Ectodermal cell (in vitro differentiated cells): ENCODE measurements around the gene LPP.

ENCODE experiments used
- H3K27ac ChIP-seq: 2 replicates; pipeline ENCODE4 v1.7.0; 2013; ENCODE audit warnings: mild to moderate bottlenecking, low read depth, low read length; ENCODE audit not compliant: insufficient read depth, poor library complexity, severe bottlenecking
- H3K27me3 ChIP-seq: 2 replicates; pipeline ENCODE4 v1.7.0; 2013; ENCODE audit warnings: mild to moderate bottlenecking, low read length; ENCODE audit not compliant: insufficient read depth, control insufficient read depth, poor library complexity, severe bottlenecking
- H3K36me3 ChIP-seq: one replicate; pipeline ENCODE4 v1.7.0; 2013; ENCODE audit warnings: low read length; ENCODE audit not compliant: control insufficient read depth, insufficient read depth
- H3K4me1 ChIP-seq: one replicate; pipeline ENCODE4 v1.7.0; 2013; ENCODE audit warnings: low read length; ENCODE audit not compliant: control insufficient read depth, insufficient read depth
- H3K4me3 ChIP-seq: 2 replicates; pipeline ENCODE4 v1.7.0; 2013; ENCODE audit warnings: low read depth, low read length, control low read depth; ENCODE audit not compliant: insufficient read depth
- H3K9me3 ChIP-seq: 2 replicates; pipeline ENCODE4 v1.7.0; 2013; ENCODE audit warnings: mild to moderate bottlenecking, low read length, moderate library complexity; ENCODE audit not compliant: control insufficient read depth
- WGBS, 2 experiments: methylation state at CpG; one replicate each; pipeline ENCODE4 v1.1.7; 2013; ENCODE audit warnings: missing lambda C conversion rate in 2 of 2; 5-methylcytosine and 5-hydroxymethylcytosine counted together

The LPP gene

GRCh38 chr3:188365184-188365583 lies 211.2 kb downstream of the LPP start:
- no peaks in the 10 kb centered on the region for H3K9me3 ChIP-seq
- 91 to 93% methylated on average over 5 of the region's 5 CpGs for WGBS, 2 experiments
- no peak overlapping the region for H3K27ac ChIP-seq
- H3K27me3 ChIP-seq, result no peaks in the 10 kb centered on the region
- H3K4me3 ChIP-seq, result no peak overlapping the region
- no peaks in the 10 kb centered on the region for H3K4me1 ChIP-seq
- H3K36me3 ChIP-seq, result no peaks in the 10 kb centered on the region

DNA sequence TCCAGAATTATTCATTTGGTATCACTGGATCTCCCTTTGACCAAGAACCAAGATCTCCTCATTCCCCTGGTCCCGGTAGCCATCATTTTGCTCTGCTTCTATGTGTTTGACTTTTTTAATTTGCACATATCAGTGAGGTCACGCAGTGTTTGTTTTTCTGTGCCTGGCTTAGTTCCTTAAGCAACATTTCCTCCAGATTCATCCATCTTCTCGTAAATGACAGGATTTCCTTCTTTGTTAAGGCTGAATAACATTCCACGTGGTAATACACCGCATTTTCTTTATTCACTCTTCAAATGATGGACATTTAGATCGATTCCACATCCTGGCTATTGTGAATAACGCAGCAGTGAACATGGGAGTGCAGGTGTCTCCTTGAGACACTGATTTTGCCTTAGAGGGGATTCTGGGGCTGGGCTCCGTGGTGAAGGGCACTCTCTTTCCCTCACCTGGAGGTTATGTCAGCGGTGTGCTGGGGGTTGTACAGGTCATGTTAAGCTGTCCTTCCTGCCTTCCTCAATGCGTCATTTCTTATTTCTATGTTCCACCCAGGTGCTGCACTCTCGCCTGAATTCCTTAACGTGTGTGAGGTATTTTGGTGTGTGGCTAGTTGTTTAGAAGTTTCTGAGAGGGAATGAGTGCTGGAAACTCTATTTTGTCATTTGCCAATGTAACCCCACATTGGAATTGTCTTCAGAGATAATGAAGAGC lies 212.2 kb downstream of the LPP start:
- WGBS, 2 experiments, result 94 to 95% methylated on average over 12 of the region's 12 CpGs
- Histone ChIP-seq H3K4me1 (no peaks in the 10 kb centered on the region), H3K9me3 (no peaks in the 10 kb centered on the region), H3K4me3 (no peak overlapping the region), H3K27ac (no peak overlapping the region), H3K36me3 (no peaks in the 10 kb centered on the region), H3K27me3 (no peaks in the 10 kb centered on the region)

DNA sequence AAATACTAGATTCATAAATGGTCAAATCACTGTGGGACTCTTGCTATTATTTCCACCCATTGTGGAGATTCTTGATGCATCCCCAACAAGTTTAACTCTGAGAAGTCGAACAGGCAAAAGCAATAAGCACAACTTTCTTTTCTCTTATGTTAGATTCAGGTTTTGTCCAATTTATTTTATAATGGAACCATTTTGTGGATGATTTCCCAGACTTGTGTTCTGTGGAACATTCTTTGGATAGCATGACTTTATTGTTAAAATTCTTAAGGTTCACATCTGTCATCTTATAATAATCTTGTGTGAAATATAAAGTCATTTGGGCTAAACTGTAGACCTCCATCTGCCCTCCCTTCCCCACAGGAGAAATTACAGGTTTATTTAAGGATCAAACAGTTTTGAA lies 213.7 kb downstream of the LPP start:
- H3K27me3 ChIP-seq, result no peaks in the 10 kb centered on the region
- H3K9me3 ChIP-seq, result no peaks in the 10 kb centered on the region
- no peaks in the 10 kb centered on the region for H3K4me1 ChIP-seq
- 100% methylated on average over 1 of the region's 1 CpG for WGBS, 2 experiments
- H3K4me3 ChIP-seq, result no peak overlapping the region
- no peak overlapping the region for H3K27ac ChIP-seq
- no peaks in the 10 kb centered on the region for H3K36me3 ChIP-seq

GRCh38 chr3:188369526-188369925 lies 215.6 kb downstream of the LPP start:
- WGBS, 2 experiments, result 84 to 89% methylated on average over 3 of the region's 3 CpGs
- no peaks in the 10 kb centered on the region for H3K4me1 ChIP-seq
- H3K4me3 ChIP-seq, result no peak overlapping the region
- H3K36me3 ChIP-seq, result no peaks in the 10 kb centered on the region
- no peaks in the 10 kb centered on the region for H3K9me3 ChIP-seq
- H3K27ac ChIP-seq, result no peak overlapping the region
- no peaks in the 10 kb centered on the region for H3K27me3 ChIP-seq

GRCh38 chr3:188370081-188370830 lies 216.3 kb downstream of the LPP start:
- Histone ChIP-seq H3K36me3 (no peaks in the 10 kb centered on the region), H3K9me3 (no peaks in the 10 kb centered on the region), H3K4me3 (no peak overlapping the region), H3K27ac (no peak overlapping the region), H3K4me1 (no peaks in the 10 kb centered on the region), H3K27me3 (no peaks in the 10 kb centered on the region)
- 95 to 97% methylated on average over 15 of the region's 15 CpGs for WGBS, 2 experiments

DNA sequence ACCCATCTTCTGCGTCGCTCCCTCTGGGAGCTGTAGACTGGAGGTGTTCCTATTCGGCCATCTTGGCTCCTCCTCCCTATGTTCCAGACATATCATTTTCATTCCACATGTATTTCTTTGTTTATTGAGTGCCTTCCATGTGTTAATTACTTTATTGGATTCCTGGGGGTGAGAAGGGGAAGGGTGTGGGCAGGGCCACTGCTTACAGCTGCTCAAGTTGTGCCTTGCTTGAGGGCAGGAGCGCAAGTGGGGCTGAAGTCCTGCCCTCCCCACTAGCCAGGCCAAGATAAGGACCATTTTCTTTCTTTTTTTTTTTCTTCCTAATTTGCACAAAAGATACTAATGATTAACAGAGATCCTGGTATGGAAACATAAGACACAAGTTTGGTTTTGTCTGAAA lies 224.8 kb downstream of the LPP start:
- H3K36me3 ChIP-seq, result no peaks in the 10 kb centered on the region
- H3K9me3 ChIP-seq, result no peaks in the 10 kb centered on the region
- no peak overlapping the region for H3K27ac ChIP-seq
- WGBS, 2 experiments, result 91 to 98% methylated on average over 4 of the region's 4 CpGs
- no peaks in the 10 kb centered on the region for H3K4me1 ChIP-seq
- H3K4me3 ChIP-seq, result no peak overlapping the region
- no peaks in the 10 kb centered on the region for H3K27me3 ChIP-seq

GRCh38 chr3:188380252-188380651 lies 226.3 kb downstream of the LPP start:
- no peaks in the 10 kb centered on the region for H3K4me1 ChIP-seq
- H3K9me3 ChIP-seq, result no peaks in the 10 kb centered on the region
- 88 to 94% methylated on average over 2 of the region's 2 CpGs for WGBS, 2 experiments
- no peaks in the 10 kb centered on the region for H3K27me3 ChIP-seq
- no peaks in the 10 kb centered on the region for H3K36me3 ChIP-seq
- H3K4me3 ChIP-seq, result no peak overlapping the region
- no peak overlapping the region for H3K27ac ChIP-seq

DNA sequence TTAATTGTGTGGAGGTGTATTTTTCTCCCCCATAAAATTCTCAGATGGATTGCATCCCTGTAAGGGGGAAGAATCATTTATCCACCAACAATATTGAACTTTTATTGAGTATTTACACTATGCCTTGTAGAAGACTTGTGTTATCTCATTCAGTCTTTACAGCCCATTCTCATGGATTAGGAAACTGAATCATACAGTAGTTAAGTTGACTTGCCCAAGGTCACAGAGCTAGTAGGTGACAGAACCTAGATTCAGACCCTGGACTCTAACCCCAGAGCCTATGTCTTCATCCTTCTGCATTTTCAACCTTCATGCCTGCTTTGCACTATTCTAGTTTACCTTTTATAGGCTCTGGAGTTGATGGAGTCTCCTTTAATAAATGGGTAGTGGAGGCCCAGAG lies 226.8 kb downstream of the LPP start:
- Histone ChIP-seq H3K4me3 (no peak overlapping the region), H3K4me1 (no peaks in the 10 kb centered on the region), H3K9me3 (no peaks in the 10 kb centered on the region), H3K27ac (no peak overlapping the region), H3K36me3 (no peaks in the 10 kb centered on the region), H3K27me3 (no peaks in the 10 kb centered on the region)

DNA sequence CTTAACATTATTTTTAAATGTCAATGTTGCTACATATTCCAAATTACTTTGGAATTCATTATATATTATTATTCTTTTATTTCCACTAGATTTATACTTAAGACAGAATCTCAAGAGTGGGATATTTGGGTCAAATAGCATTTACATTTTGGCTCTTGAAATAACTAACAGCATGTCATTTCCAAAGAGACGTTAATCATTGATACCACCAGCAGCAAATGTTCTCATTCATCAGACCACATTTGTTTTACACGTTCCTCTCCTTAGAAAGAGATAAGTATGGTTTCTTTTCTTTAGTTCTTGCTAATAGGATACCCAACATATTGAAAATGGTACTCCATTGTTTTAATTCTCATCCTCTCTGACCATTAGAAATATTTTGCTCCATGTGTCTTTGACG lies 229.8 kb downstream of the LPP start:
- Histone ChIP-seq H3K36me3 (no peaks in the 10 kb centered on the region), H3K9me3 (no peaks in the 10 kb centered on the region), H3K27me3 (no peaks in the 10 kb centered on the region), H3K4me3 (no peak overlapping the region), H3K27ac (no peak overlapping the region), H3K4me1 (no peaks in the 10 kb centered on the region)
- 89% methylated on average over 3 of the region's 3 CpGs; no CpG with 5 or more reads in 1 of the 2 experiments for WGBS, 2 experiments

- Histone ChIP-seq H3K9me3 (no peaks in the 10 kb centered on the region), H3K4me1 (peaks cover 2% of the 10 kb centered on the region), H3K36me3 (no peaks in the 10 kb centered on the region), H3K27me3 (no peaks in the 10 kb centered on the region), H3K4me3 (no peak overlapping the region), H3K27ac (no peak overlapping the region)
- WGBS, 2 experiments, result 90 to 91% methylated on average over 3 to 4 of the region's 4 CpGs
Measured at GRCh38 chr3:188385295-188385694, 231.3 kb downstream of the LPP start.
